Stimulated activated CD4-positive, alpha-beta T cell treated with anti-CD3 and anti-CD28 coated beads, Interleukin-12 subunit alpha, Interleukin-12 subunit beta, amount 100 ng/mL, for 24 hours (primary cell): Measurements from ENCODE around the gene WDR91.

ENCODE experiments used
- DNase-seq, 2 experiments: peaks; one replicate each; pipeline ENCODE4 v3.0.0-alpha.2; 2020; ENCODE audit warnings: low read depth in 2 of 2

The WDR91 gene

DNA sequence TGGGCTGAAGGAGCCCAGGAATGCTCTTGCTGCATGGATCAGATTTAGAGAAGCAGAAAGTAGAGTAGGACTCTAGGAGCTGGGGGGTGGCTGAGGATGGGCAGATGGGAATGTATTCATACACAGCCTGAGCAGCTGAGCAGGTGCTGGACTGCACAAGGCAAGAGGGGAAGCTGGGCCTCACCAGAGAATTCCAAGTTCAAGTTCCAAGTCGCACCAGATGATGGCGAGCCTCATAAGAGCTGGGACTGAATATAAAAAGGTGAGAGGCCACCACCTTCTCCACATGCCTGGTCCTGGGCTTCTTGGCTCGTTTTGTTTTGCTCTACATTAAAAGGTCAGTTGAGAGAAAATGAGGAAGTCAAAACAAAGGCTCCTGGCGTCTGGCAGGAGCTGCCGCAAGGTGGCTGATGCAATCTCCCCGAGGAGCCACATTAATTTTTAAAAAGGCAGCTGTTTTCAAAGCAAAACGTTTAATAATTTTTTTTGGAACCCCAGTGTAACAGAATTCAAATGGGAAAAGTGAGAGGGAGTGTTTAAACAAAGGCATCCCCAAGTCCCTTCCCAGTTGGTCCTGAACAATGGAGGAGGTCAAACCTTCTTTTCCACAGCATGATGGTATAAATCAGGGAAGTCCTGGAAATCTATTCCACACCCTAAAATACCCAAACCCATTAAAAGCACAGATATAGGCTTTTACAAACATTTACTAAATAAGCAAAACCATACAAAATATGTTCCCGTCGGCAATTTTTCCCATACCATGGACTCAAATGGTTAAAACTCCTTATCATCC, 50.3 kb downstream of the WDR91 start:
- no peak for DNase-seq

DNA sequence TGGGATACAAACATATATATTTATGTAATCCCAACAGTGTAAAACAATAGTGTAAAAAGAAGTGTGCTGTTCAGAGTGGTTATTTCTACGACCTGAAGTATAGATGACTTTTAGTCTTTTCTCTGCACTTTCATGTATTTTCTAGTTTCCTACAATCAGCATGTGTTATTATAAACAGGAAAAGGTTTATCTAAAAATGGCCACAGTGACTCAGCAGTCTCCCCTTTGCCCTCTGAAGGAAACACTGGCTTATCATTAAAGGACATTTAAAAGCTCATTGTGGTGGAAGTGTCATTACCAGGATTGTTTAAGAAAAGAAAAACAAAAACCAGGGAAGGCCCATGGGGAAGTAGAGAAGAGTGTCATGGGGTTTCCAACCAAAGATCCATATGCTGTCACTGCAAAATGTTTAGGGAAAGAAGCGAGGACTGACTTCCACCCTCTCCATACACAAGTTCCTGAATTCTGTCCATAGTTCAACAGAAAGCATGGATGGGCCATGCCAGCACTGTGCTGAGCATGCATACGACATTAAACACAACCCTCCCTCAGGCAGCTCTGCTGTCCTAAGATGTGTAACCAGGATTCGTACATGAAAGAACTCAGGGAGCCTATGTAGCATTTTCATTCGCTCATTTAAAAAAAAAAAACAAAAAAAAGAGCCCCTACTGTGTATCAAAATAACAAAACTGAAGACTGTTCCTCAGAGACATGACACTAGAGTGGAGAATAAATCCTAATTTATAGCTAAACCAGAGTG, 51.0 kb downstream of the WDR91 start:
- DNase-seq, result no peak

DNA sequence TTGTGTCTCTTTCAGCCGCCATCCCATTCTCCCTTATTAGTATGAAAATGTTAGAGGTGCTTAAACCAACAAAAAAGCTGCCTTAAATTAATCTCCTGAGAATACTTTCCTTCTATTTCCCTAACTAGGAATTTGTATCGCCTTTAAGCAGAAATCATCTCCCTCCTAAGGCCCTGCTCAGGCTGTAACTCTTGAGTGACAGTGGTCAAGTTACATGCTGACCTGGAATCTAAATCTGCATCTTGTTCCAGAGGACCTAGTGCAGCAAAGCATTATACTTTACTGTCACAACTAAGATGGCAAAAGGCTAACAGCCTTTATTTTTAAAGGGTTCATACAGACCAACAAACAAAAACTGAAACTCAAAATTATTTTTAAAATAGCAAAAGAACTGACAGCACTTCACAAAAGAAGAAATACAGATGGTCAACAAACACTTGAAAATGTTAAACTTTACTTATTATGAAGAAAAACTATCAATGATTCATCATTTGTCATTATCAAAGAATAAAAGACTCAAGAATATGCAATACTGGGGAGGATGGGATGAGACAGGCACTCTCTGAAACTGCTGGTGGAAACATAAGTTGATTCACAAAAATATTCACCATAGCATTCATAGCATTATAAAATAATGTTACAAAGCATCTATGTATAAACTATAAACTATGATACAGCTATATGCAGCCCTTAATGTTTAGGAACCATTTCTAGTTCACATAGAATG, 51.8 kb downstream of the WDR91 start:
- DNase-seq, result no peak

DNA sequence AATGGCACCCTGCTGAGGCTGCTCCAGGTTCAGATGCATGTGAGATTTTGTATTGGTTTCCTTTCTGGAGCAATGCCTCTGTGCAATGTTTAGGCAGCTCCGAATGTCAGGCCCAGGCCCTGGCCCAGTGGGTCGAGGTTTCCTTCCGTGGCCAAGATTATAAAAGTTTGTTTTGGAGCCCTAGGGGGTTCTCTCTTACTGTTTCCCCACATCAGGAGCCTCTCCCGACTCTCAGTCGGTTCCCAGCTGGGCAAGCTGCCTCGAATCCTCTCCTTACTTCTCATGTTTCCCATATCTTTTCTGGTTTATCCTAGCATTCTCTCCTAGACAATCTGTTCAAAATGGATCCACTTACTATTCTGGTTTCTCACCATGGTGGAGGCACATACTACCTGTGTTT, 52.5 kb downstream of the WDR91 start:
- DNase-seq, result no peak

DNA sequence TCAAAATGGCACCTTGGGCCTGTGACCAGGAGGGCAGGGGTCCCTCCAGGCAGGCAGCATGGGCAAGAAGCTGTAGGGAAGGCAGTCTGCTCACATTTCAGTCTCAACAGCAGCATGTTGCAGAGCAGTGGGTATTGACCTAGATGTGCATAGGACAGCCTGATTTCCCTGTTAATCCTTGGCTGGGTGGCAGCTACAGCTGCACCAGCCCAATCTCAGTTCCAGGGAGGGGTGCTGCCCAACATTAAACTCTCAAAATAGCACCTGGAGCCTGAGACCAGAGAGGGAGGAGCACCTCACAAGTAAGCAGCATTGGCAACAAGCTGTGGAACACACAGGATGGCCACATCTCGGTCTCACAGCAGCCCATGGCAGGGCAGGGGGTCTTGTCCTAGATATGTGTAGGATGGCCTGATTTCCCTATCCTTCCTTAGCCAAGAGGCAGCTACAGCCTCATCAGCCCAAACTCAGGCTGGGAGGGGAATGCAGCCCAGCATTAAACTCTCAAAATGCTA, 53.1 kb downstream of the WDR91 start:
- no peak for DNase-seq

DNA sequence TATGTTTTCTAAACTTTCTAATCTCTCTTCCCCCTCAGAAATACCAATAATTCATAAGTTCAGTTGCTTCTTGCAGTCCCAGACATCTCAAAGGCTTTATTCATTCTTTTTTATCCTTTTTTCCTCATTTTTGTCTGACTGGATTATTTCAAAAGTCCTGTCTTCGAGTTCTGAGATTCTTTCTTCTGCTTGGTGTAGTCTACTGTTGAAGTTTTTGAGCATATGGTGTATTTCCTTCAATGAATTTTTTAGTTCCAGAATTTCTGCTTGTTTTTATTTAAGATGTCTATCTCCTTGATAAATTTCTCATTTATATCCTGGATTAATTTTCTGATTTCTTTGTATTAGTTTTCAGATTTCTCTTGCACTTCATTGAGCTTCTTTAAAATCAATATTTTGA, 55.0 kb downstream of the WDR91 start:
- no peak for DNase-seq

DNA sequence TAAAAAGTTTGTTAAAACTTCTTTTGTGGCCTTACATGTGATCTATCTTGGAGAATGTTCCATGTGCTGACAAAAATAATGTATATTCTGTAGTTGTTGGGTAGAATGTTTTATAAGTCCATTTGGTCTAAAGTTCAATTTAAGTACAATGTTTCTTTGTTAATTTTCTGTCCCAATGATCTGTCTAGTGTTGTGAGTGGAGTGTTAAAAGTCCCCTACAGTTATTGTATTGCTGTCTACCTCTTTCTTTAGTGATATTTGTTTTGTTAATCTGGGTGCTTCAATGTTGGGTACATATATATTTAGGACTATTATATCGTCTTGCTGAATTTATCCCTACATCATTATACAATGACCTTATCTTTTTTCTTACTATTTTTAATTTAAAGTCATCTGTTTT, 56.6 kb downstream of the WDR91 start:
- no peak for DNase-seq

DNA sequence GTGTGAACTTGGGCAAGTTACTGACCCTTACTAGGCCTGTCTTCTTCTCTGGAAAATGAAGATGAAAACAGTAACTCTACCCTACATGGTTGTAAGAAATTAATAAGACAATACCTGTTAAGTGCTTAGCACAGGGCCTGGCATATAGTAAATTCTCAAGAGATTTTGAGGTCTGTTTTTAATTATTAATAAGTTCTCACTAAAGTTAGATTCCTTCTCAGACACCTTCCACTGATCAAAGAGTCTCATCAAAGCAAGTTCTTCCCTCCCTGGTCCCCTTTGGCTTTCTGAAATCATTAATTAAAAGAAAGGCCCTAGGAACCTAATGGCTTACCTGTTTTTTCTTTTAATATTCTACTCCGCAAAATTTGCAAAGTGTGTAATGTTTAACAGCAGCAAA, 58.9 kb downstream of the WDR91 start:
- DNase-seq, result no peak

DNA sequence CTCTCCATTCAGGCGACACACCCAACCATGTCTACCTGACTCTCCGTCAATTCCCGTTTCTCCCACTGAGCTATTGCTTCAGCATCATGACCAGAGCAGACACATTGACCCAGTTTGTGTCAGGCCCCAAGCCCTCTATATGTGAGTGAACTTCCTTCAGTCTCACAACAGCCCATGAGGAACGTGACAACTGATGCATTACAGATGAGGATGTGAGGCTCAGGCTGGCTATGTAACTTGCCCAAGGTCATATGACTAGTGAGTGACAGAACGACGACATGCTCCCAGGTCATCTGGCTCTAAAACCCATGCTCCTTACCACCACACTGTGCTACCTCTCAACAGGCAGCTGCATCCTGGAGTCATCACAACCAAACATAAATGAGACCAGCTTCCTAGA, 59.8 kb downstream of the WDR91 start:
- DNase-seq, result no peak

DNA sequence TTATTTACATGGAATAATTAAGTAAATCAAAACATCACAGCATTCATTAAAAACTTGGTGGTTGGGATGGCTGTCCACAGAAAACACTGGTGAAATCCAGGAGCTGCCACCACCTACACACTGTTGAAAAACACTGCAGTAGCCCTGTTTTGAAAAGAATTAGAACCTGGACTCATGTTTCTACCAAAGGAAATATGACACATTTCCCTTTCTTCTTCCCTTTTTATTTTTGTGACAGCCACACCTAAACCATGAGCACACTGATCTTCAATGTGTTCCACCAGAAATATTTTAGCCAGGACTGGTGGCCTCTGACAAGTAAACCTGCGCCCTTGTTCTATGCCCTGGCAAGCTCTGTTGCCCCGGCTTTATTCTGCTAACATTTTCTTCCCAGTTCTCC, 60.2 kb downstream of the WDR91 start:
- DNase-seq, result no peak

DNA sequence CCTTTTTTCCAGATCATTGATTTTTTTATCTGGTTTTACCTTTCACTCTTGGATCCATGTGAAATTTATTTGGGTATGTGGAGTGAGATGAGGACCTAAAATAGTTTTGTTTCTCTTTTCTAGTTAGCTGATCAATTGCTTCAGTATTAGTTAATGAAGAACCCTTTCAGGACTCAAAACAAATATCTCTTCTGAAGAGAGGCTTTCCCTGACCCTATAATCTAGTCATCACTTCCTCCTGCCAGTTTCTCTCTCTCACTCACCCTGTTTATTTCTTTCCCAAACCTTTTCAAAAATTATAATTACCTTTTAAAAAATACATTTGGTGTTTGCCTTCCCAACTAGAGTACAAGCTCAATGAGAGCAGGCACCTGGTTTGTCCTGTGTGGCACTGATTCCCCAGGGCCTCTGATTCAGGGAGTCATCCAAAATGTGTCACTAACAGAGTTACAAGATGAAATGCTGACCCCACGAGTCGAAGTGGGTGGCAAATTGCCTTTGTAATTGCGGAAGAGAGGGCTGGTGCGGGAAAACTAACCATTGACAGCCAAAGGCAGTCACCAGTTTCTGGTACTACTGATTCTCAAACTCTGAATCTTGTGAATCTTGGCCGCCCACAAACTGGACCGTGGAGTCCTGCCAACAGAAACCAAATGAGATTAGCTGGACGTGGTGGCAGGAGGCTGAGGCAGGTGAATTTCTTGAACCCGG, 61.1 kb downstream of the WDR91 start:
- DNase-seq, result no peak

DNA sequence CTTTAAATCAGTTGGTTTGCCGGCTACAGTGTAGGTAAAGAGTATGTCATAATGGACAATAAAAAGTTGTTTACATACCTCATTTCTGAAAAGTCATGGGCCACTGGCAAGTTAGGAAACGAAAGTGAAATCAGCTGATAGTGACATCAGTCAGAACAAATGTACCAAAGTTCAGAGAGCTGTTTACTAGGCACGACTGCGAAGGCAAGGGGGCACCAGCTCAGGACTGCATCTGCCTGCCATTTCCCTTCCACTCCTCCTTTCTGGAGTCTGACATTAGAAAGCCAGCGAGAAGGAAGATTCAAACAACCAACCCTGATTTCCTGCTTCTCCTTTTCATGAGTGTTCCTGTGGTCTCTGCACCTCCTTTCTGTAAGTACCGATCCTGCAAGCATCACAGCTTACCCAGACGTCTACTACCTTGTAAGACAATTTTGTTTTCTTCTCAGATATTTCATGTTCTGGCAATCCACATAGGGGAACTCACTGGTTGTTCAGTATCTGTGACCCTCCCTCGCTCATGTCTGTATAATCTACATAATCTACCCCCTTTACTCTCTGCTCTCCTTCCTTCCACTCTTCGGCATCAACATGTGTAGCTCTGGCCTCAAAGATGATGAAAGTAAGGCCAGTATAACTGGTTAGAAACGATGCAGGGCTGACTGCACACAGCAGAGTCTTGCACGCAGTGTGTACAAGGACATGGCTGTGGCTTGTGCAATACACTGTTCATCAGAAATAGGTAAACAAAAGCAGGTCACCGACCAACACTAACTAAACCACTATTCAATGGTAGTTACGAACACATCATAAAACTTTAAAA, 63.2 kb downstream of the WDR91 start, which contains the start of gene TMEM140:
Gene TMEM140 (plus strand): TSS at position 174 of the 823 bp plus-strand sequence. CDS start 16,370 bp downstream, outside the sequence.
- no peak for DNase-seq

DNA sequence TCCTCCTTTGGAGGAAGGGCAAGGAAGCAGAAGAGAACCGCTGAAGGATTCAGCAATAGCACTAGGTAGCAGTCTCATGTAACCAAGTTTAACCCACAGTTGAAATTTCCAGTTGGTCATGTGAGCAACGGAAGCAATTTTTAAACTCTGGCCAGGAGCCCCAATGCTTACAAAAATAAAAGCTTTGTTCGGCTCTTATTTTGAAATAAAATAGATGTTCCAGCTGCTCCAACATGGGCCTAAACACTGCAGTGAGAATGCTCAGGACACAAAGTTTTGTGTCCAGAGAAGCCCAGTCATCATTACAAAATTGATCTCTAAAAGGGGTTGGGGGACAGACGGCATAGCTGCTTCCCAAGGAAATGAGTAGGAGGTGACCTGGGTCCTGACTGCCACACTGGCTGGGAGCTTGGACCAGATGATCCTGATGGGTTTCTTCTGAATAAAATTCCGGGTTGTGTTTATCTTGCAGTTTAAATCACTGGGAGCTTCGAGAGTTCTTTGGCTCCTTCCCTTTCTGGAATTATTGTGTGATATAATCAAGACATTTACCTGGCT, 63.9 kb downstream of the WDR91 start:
- DNase-seq, result no peak

DNA sequence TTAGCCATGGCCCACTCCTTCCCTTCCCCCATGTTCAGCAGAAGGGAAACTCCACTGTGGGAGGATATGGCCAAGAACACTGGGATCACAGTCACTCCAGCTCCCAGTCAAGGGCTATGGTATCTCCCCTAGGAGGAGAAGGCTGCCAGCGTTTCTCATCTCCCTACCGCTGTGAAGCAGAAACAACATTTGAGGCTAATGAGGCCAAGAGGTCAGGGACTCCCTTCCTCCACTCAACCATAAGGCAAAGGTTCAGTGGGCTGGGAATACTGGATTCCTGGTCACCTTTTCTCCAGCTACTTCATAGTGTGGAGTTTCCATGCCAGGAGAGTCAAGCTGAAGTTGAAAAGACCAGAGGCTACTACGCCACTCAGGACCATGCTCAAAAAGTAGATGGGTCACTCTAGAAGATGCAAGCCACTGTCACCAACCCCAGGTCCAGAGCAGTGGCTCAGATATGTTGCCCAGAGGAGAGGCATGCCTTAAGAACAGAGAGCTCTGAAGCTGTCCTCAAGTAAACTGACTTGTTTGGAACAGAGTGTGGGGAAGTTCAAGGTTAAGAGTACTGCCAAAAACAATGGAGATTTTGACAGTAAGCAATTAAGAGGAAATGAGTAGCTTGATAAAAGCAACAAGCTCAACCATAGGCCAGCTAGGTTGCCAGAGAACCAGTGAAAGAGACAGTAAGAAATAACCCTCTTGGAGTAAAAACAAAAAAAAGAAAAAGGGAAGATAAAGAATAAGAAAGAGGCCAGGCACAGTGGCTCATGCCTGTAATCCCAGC, 67.2 kb downstream of the WDR91 start:
- no peak for DNase-seq
